HG03575 (cell line): ENCODE results near the gene LAD1.

Experiments
- ATAC-seq: cut with Tn5 transposase; IDR thresholded peaks from one replicate; pipeline ENCODE4 v1.9.1; 2021; ENCODE audit not compliant: unreplicated experiment, insufficient number of reproducible peaks, low FRiP score; ENCODE audit errors: extremely low read depth

LAD1 gene

DNA sequence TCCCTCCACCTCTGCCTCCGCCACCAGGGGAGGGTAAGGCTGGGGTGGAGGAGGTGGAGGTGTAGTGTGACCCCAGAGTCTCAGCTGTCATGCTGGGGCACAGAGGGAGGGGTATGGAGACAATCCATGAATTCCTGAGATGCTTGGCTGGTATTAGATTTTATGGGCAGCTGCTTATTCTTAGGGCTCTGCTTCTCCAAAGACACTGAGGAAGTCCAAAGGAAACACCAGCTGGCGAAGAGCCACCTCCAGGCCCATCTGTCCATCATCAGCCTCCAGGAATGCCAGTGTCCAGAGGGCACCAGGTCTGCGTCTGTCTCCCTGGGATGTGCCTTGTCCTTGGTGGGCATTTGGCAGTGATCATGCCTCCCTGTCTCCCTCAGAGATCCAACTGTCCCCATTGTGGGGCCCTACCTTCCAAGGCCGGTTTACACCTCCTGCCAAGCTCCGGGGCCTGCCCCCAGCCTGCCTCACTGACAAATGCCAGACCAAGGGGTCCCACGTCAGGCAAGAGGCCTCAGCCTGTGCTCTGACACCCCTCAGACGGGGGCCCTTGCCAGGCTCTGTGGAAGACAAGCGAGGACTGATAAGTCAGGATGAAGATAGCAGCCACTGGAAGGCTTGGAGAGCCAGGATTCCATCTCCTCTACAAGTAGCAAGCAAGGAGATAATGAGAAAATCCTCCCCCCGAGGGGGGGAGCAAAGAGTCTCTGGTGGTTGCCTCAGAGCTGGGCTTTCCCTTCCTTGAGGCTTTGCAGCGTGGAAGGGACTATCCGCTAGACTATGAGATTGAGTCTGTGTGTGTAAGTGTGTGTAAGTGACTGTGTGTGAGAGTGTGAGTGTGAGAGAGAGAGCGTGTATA lies 20.9 kb upstream of the LAD1 start:
- no peak for ATAC-seq

DNA sequence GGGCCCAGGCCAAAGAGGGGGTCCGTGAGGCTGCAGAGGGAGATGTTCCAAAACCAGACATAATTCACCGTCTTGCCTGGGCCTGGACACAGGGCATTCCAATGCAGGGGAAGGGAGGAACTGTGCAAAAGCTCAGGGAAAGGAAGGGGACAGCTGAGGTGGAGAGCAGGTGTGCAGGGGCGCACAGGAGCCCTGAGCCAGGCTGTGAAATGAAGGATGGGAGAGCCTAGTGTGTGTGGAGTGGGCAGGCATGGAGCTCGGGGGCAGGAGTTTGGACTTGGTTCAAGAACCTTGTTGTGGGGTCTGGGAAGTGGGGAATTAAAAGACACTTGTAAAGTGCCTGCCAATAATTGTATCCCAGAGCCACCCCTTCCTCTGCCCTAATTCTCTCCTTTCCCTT lies 20.1 kb upstream of the LAD1 start:
- no peak for ATAC-seq

DNA sequence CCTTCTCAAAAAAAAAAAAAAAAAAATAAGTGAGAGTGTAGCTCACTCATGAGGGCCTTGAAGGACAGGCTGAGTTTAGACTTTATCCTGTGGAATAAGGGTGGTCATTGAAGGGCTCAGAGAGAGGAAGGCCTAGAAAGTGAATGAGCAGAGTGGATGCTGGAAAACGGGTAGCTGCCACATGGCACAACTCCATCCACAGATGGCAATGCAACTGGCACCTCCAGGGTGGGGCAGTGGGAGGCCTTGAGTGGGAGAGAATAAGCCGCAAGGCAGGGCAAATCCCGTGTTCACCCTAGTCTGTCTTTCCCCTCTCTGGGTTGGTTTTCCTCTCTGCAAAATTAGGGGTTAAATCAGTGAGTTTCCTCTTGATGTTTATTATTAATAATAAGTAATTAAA lies 19.3 kb upstream of the LAD1 start:
- no peak for ATAC-seq

DNA sequence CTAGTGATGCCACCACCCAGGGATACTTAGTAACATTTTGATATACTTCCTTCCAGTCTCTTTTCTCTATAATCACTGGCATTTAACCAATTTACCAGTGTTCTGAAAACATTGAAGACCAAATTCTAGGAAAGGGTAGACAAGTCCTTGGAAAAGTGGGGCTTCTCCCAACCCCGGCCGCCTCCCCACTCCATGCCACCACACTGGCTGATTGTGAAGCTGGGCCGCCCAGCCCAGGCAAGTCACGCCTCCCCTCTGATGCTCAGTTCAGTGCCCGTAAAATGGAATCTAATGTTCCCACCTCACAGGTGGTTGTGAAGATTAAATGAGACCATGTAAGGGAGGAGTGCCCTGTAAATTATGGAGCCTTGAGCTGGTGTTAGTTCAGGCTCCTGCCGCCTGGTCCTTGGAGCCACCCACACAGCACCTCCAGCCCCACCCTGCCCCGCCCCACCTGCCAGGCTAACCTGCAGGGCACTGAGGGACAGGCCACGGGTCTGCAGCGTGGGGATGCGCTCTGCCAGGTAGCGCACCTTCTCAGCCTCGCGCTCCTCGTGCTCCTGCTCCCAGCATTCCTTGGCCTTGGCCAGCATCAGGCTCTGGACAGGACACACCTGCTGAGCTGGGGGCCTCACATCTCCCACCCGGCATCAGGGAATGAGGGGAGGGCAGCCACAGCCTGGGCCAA lies 15.1 kb upstream of the LAD1 start:
- no peak for ATAC-seq

GRCh38 chr1:201411292-201411691 lies 12.2 kb upstream of the LAD1 start:
- ATAC-seq, result no peak

DNA sequence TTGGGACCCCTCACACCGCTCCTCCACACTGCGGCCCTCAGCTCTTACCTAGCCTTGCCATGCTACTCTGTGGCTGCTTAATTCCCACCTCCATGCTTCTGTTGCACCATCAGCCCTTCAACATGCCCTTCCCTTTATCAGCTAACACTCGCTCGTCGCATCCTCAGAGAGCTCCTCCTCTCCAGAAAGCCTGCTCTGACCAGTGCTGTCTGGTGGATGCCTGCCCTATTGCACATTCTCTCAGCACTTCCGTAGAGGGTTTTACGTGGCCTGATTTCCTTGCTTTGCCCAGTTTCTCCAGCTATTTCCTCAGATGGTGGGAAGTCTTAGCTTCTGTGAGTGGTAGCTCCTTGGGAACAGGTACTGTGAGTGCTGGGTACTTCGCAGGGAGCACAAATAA lies 10.3 kb upstream of the LAD1 start:
- ATAC-seq, result no peak

GRCh38 chr1:201408834-201409200 lies 9.7 kb upstream of the LAD1 start:
- ATAC-seq, result no peak

- ATAC-seq, result no peak
Measured at GRCh38 chr1:201408176-201408833, 9.2 kb upstream of the LAD1 start.

- no peak for ATAC-seq
Measured at GRCh38 chr1:201406831-201407406, 7.8 kb upstream of the LAD1 start.

GRCh38 chr1:201405484-201405831 lies 6.3 kb upstream of the LAD1 start:
- no peak for ATAC-seq

GRCh38 chr1:201404722-201405483 lies 5.8 kb upstream of the LAD1 start:
- ATAC-seq, result no peak

- ATAC-seq, result no peak
Measured at GRCh38 chr1:201404055-201404454, 4.9 kb upstream of the LAD1 start.

GRCh38 chr1:201403359-201403758 lies 4.2 kb upstream of the LAD1 start:
- no peak for ATAC-seq

DNA sequence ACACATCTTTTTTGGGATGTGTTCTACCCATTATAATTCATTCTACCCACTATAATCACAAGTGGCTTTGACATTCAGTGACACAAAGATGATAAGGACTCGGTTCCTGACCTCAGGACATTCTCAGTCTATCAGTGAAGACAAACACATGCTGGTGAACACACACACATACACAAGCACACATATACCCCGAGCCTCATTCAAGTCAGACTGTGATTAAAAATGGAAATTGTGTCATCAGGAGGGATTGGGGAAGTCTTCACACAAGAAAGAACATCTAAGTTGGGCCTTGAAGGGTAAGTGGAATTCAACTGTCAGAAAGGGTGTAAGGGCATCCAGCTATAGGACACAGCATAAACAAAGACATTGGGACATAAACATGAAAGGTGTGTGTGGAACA lies 2.6 kb upstream of the LAD1 start:
- no peak for ATAC-seq

DNA sequence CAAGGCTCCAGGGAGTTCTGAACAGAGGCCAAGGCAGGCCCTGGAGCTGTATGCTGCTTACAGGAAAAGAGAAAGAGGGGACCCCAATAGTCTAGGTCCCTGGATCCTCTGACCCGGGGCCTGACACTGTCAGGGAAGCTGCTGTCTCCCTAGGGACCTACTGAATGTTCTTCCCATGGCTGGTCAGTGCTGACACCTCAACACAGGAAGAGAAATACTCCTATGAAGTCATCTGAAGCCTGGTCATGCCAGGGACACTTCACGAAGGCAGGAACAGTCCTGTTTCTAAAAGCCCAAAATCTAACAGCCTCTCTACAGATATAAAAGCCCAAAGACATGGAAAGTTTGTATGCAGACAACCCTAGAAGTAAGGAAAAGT lies 1.7 kb upstream of the LAD1 start:
- ATAC-seq, result no peak

GRCh38 chr1:201400212-201400851 lies 1.2 kb upstream of the LAD1 start:
- no peak for ATAC-seq

DNA sequence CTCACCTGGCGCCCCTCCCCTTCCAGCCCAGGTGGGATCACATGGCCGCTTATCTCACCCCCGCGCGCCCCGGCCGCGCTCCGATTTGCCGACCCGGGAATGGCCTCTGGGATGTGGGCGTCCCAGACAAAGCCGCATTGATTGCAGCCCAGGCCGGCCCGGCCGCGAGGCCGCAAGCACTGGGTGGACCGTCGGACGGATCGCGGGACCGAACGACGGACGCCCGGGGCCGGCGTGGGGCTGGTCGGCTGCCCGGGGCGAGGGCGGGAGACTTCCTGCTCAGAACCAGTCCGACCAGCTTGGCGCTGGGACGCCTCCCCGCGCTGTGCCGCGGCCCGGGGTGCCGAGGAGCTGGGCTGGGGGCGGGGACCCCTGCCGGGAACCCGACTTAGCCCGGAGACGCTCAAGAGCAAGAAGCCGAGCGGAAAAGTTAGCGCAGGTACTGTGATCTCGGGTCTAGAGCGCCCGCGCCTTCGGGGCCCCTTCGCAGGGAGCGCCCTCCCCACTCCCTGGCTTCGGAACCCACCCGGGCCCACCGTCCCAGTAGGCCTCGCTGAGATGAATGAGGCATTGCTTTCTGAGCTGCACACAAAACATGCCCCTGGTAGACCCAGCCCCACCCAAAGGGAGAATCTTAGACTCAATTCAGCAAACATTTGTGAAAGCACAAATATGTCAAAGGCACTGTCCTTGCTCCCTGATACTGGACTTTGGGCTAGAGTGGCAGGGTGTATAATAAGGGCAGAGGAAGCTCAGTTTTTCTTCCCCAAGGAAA lies 415 bp upstream of the LAD1 start:
- no peak for ATAC-seq

- ATAC-seq, result no peak
Measured at GRCh38 chr1:201397675-201398074, 1.4 kb downstream of the LAD1 start.
